Right lobe of liver (tissue), 6 donors: Measurements from ENCODE around the gene RFPL1. TPM values are rescaled to one million over a fixed set of nuclear protein-coding genes. Genes with fewer than 3 reads are reported as not detected.
"Not testable (repeated sequence)": the region's sequence is repeated elsewhere in the genome, so short reads cannot be mapped to it uniquely, and the experiment has no call there.

Experiments used
- ATAC-seq, 4 donors: fragments of 200-7000 bp; cut with Tn5 transposase; one replicate each; pipeline ENCODE4 v1.9.1; 2020; ENCODE audit warnings: mild to moderate bottlenecking in 4 of 4, moderate library complexity in 4 of 4
- DNase-seq, 3 donors: peaks; one replicate each; pipeline ENCODE4 v3.0.0-alpha.2; 2020
- H3K27ac ChIP-seq, 3 donors: fragments of 200-600 bp; one replicate each; pipeline ENCODE4 v1.8.0; 2022
- H3K27me3 ChIP-seq, 2 donors: fragments of 200-600 bp; one replicate each; pipeline ENCODE4 v1.8.0; 2022
- H3K36me3 ChIP-seq, 4 donors: fragments of 200-600 bp; sonication (generic) in 1 of 4; one replicate each; pipeline versions ENCODE4 v1.5.1 to v1.8.0; 2017 to 2022; ENCODE audit warnings: control low read depth in 1 of 4
- H3K4me1 ChIP-seq, 4 donors: fragments of 200-600 bp; sonication (generic) in 1 of 4; one replicate each; pipeline versions ENCODE4 v1.5.1 to v1.8.0; 2017 to 2022; ENCODE audit warnings: control low read depth in 1 of 4
- H3K4me3 ChIP-seq, 3 donors: fragments of 200-600 bp; one replicate each; pipeline ENCODE4 v1.8.0; 2022
- H3K9me3 ChIP-seq, 4 donors: fragments of 200-600 bp; sonication (generic) in 1 of 4; one replicate each; pipeline versions ENCODE4 v1.5.1 to v1.8.0; 2017 to 2022; ENCODE audit warnings: control low read depth in 1 of 4
- CTCF ChIP-seq, 4 donors: fragments of 200-600 bp in 3 of 4; fragments of 450-650 bp in 1 of 4; IDR thresholded peaks; one replicate each; pipeline versions ENCODE4 v1.5.1 to v1.8.0; 2016 to 2022; ENCODE audit warnings: antibody characterized with exemption in 4 of 4, mild to moderate bottlenecking in 2 of 4
- POLR2A ChIP-seq: fragments of 450-650 bp; IDR thresholded peaks from one replicate; pipeline ENCODE4 v1.6.1; 2017; ENCODE audit warnings: antibody characterized with exemption, mild to moderate bottlenecking
- WGBS: methylation state at CpG from one replicate; pipeline ENCODE4 v1.1.6; 2018; ENCODE audit warnings: low coverage, low lambda C conversion rate; ENCODE audit not compliant: insufficient coverage; ENCODE audit errors: missing lambda C conversion rate; 5-methylcytosine and 5-hydroxymethylcytosine counted together
- intact Hi-C, 2 donors: fragments of 100-400 bp; cut with DNase I; formaldehyde crosslinking; loops; one replicate each; pipeline versions ENCODE4 v1.11.2 to v1.14.1; 2022
- total RNA-seq, 6 experiments: library from RNA; depleted of rRNA in 2 of 6; stranded (reverse); fragments of >200 nt in 2 of 6; fragmentation: NEBNext Ultra II Directional in 3 of 6; extraction: Animal tissue kit (Norgen Biotek cat#: 25700) in 3 of 6; gene quantifications; one replicate each; pipeline versions ENCODE4 v1.1.0 to v1.2.4, GENCODE V29; 2016 to 2023
- donor health status: DM: no; HTN: yes; CAD: no.
- donor health status: DM: no; HTN: no; CAD: no.
- donor health status: DM: no; HTN: no; CAD: no.
- donor health status: DM: no; HTN: yes; CAD: no.
- donor health status: DM: no; HTN: yes; CAD: no.

The RFPL1 gene
- total RNA-seq, 6 experiments from 2014 or later, result 0.35 to 0.37 TPM; not detected in 4

GRCh38 chr22:29483254-29483653, 44.9 kb downstream of the RFPL1 start:
- intact Hi-C loops, result no loop called here
- TF ChIP-seq CTCF (IDR thresholded peaks at IDR 0.05) (no peak), POLR2A (no peak)
- Histone ChIP-seq H3K27me3 (peaks cover 4 to 17% of the 10 kb centered on the region in 2 donors), H3K9me3 (no peaks in the 10 kb centered on the region), H3K36me3 (no peaks in the 10 kb centered on the region), H3K27ac (no peak overlapping the region), H3K4me1 (peaks cover 0 to 11% (median 0%) of the 10 kb centered on the region in 4 donors), H3K4me3 (no peak overlapping the region)
- no CpG with 5 or more reads among the region's 13 CpGs for WGBS
- ATAC-seq, result no peak
- DNase-seq, result no peak

GRCh38 chr22:29484642-29485041, 46.3 kb downstream of the RFPL1 start:
- TF ChIP-seq POLR2A, result no peak

GRCh38 chr22:29485448-29485847, 47.1 kb downstream of the RFPL1 start:
- no peak for TF ChIP-seq CTCF (IDR thresholded peaks at IDR 0.05)
- TF ChIP-seq POLR2A, result no peak
- no peak for DNase-seq
- Histone ChIP-seq H3K36me3 (no peaks in the 10 kb centered on the region), H3K27me3 (peaks cover 3 to 8% of the 10 kb centered on the region in 2 donors), H3K4me1 (peaks cover 0 to 5% (median 0%) of the 10 kb centered on the region in 4 donors), H3K27ac (no peak overlapping the region), H3K4me3 (no peak overlapping the region), H3K9me3 (no peaks in the 10 kb centered on the region)
- 71% methylated on average over 4 of the region's 8 CpGs for WGBS
- no peak for ATAC-seq
- intact Hi-C loops, result no loop called here

More at GRCh38 chr22:29484642-29485041, 46.3 kb downstream of the RFPL1 start:
- no peak for ATAC-seq
- Histone ChIP-seq H3K27ac (no peak overlapping the region), H3K4me3 (no peak overlapping the region), H3K27me3 (peaks cover 4 to 14% of the 10 kb centered on the region in 2 donors), H3K9me3 (no peaks in the 10 kb centered on the region), H3K36me3 (no peaks in the 10 kb centered on the region), H3K4me1 (peaks cover 0 to 6% (median 0%) of the 10 kb centered on the region in 4 donors)
- no peak for DNase-seq
- intact Hi-C loops, result no loop called here
- WGBS, result 90% methylated on average over 2 of the region's 3 CpGs

GRCh38 chr22:29487426-29487986, 49.1 kb downstream of the RFPL1 start:
- Histone ChIP-seq H3K27me3 (no peaks in the 10 kb centered on the region), H3K27ac (no peak overlapping the region), H3K4me1 (no peaks in the 10 kb centered on the region), H3K9me3 (no peaks in the 10 kb centered on the region), H3K4me3 (no peak overlapping the region), H3K36me3 (no peaks in the 10 kb centered on the region)
- TF ChIP-seq POLR2A (no peak), CTCF (IDR thresholded peaks at IDR 0.05) (no peak)
- WGBS, result 79% methylated on average over 4 of the region's 6 CpGs
- ATAC-seq (no peak), DNase-seq (no peak)
- intact Hi-C loops, result no loop called here

GRCh38 chr22:29489127-29489780, 50.9 kb downstream of the RFPL1 start:
- H3K4me3 ChIP-seq, H3K27me3 ChIP-seq, DNase-seq, H3K4me1 ChIP-seq, intact Hi-C loops, H3K9me3 ChIP-seq, H3K36me3 ChIP-seq, H3K27ac ChIP-seq: not testable (repeated sequence)
- WGBS, result 72% methylated on average over 7 of the region's 8 CpGs
- ATAC-seq, result peak in 2 of 4 donors; percentile 34 to 53
